Natural killer cell (primary cell): Measurements from ENCODE around the gene WNK1. TPM values are rescaled to one million over a fixed set of nuclear protein-coding genes. Genes with fewer than 3 reads are reported as not detected.

ENCODE experiments used
- ATAC-seq, 3 donors: fragments of 150-1000 bp in 2 of 3; fragments of 200-7000 bp in 1 of 3; cut with Tn5 transposase; 1 replicate in 1 of 3; 2 replicates in 2 of 3; pipeline ENCODE4 v1.10.0; 2021; ENCODE audit warnings: mild to moderate bottlenecking in 2 of 3, moderate library complexity in 2 of 3
- DNase-seq, 2 donors: peaks; one replicate each; pipeline versions ENCODE4 v3.0.0 to v3.0.0-alpha.2; 2013 to 2021; ENCODE audit warnings: mixed read lengths in 1 of 2
- H3K27ac ChIP-seq: one replicate; pipeline ENCODE4 v1.5.1; 2013; ENCODE audit warnings: mild to moderate bottlenecking, low read length
- H3K27me3 ChIP-seq: one replicate; pipeline ENCODE4 v1.6.1; 2013; ENCODE audit warnings: low read length; ENCODE audit not compliant: control insufficient read depth, insufficient read depth
- H3K36me3 ChIP-seq: one replicate; pipeline ENCODE4 v1.6.1; 2013; ENCODE audit warnings: low read length; ENCODE audit not compliant: control insufficient read depth, insufficient read depth
- H3K4me1 ChIP-seq: one replicate; pipeline ENCODE4 v1.6.1; 2013; ENCODE audit warnings: low read length; ENCODE audit not compliant: control insufficient read depth, insufficient read depth
- H3K4me3 ChIP-seq: one replicate; pipeline ENCODE4 v1.5.1; 2013; ENCODE audit warnings: low read length
- H3K9me3 ChIP-seq: one replicate; pipeline ENCODE4 v1.6.1; 2013; ENCODE audit warnings: low read length; ENCODE audit not compliant: control insufficient read depth, insufficient read depth
- H3K27ac Mint-ChIP-seq, 2 donors: one replicate each; pipeline ENCODE4 v1.8.0; 2022; ENCODE audit warnings: mild to moderate bottlenecking in 2 of 2, mixed read lengths in 2 of 2, moderate library complexity in 1 of 2
- H3K27me3 Mint-ChIP-seq, 2 donors: one replicate each; pipeline ENCODE4 v1.8.0; 2022; ENCODE audit warnings: low read depth in 2 of 2, mixed read lengths in 2 of 2
- H3K36me3 Mint-ChIP-seq: one replicate; pipeline ENCODE4 v1.8.0; 2022; ENCODE audit warnings: mixed read lengths
- H3K4me1 Mint-ChIP-seq, 2 donors: one replicate each; pipeline ENCODE4 v1.8.0; 2022; ENCODE audit warnings: mixed read lengths in 2 of 2
- H3K4me3 Mint-ChIP-seq: one replicate; pipeline ENCODE4 v1.8.0; 2022; ENCODE audit warnings: mild to moderate bottlenecking, moderate library complexity, mixed read lengths
- H3K9me3 Mint-ChIP-seq, 2 donors: one replicate each; pipeline ENCODE4 v1.8.0; 2022; ENCODE audit warnings: mixed read lengths in 2 of 2
- whole genome bisulfite sequencing: methylation state at CpG from one replicate; pipeline ENCODE4 v1.1.7; 2013; ENCODE audit warnings: missing lambda C conversion rate; ENCODE audit not compliant: insufficient coverage; 5-methylcytosine and 5-hydroxymethylcytosine counted together
- intact Hi-C: fragments of 100-400 bp; cut with micrococcal nuclease; formaldehyde crosslinking; loops from one replicate; pipeline ENCODE4 v1.14.2; 2022
- total RNA-seq, 4 donors: library from RNA; stranded (reverse); fragments of 120-200 nt in 1 of 4; gene quantifications; one replicate each; pipeline versions ENCODE4 v1.2.3 to v1.2.4, GENCODE V29; 2013 to 2022
- TF ChIP-seq, protein P1 (sequence below): fragments of 200-600 bp; IDR thresholded peaks from one replicate; pipeline ENCODE4 v1.8.0; 2022; ENCODE audit warnings: antibody characterized with exemption

The WNK1 gene
- total RNA-seq, 3 donors from 2014 or later (not counting 1 experiment from before 2014, with no cell fraction given) = 177 to 203 (median 192) TPM

DNA sequence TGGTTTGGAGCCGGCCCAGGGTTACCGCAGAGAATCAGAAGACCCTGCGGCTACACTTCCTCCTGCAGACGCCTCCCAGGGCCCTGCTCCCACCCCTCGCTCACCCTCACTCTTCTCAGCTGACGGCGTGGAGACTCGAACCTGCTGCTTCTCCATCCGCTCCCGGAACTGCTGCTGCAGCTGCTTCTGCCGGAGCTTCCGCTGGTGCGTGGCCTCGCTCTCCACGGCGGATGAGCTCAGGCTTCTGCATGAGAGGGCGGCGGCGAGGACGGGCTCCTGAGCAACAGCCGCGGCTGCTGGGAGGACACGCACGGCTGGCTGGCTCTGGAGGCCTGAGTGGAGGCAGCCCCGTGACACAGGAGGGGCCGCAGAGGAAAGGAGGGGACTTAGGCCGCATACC lies 163.9 kb downstream of the WNK1 start:
- no peaks in the 10 kb centered on the region for H3K36me3 Mint-ChIP-seq
- ATAC-seq = peak in 1 of 3 donors; percentile 48
- DNase-seq = peak in 1 of 2 donors; percentile 22
- no peaks in the 10 kb centered on the region for H3K9me3 Mint-ChIP-seq
- intact Hi-C loops = no loop called here
- no peak overlapping the region for H3K27ac ChIP-seq
- peak overlapping the region; percentile 77 for H3K4me3 Mint-ChIP-seq
- H3K4me1 ChIP-seq = peaks cover 19% of the 10 kb centered on the region
- H3K9me3 ChIP-seq = no peaks in the 10 kb centered on the region
- WGBS = 79% methylated on average over 27 of the region's 27 CpGs
- peaks cover 47% of the 10 kb centered on the region for H3K36me3 ChIP-seq
- peak overlapping the region; percentile 77 to 82 for H3K27ac Mint-ChIP-seq
- H3K4me3 ChIP-seq = no peak overlapping the region
- TF ChIP-seq, protein P1, sequence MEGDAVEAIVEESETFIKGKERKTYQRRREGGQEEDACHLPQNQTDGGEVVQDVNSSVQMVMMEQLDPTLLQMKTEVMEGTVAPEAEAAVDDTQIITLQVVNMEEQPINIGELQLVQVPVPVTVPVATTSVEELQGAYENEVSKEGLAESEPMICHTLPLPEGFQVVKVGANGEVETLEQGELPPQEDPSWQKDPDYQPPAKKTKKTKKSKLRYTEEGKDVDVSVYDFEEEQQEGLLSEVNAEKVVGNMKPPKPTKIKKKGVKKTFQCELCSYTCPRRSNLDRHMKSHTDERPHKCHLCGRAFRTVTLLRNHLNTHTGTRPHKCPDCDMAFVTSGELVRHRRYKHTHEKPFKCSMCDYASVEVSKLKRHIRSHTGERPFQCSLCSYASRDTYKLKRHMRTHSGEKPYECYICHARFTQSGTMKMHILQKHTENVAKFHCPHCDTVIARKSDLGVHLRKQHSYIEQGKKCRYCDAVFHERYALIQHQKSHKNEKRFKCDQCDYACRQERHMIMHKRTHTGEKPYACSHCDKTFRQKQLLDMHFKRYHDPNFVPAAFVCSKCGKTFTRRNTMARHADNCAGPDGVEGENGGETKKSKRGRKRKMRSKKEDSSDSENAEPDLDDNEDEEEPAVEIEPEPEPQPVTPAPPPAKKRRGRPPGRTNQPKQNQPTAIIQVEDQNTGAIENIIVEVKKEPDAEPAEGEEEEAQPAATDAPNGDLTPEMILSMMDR = no peak
- peaks cover 21 to 31% of the 10 kb centered on the region in 2 donors for H3K4me1 Mint-ChIP-seq
- H3K27me3 ChIP-seq = no peaks in the 10 kb centered on the region
- no peaks in the 10 kb centered on the region for H3K27me3 Mint-ChIP-seq

DNA sequence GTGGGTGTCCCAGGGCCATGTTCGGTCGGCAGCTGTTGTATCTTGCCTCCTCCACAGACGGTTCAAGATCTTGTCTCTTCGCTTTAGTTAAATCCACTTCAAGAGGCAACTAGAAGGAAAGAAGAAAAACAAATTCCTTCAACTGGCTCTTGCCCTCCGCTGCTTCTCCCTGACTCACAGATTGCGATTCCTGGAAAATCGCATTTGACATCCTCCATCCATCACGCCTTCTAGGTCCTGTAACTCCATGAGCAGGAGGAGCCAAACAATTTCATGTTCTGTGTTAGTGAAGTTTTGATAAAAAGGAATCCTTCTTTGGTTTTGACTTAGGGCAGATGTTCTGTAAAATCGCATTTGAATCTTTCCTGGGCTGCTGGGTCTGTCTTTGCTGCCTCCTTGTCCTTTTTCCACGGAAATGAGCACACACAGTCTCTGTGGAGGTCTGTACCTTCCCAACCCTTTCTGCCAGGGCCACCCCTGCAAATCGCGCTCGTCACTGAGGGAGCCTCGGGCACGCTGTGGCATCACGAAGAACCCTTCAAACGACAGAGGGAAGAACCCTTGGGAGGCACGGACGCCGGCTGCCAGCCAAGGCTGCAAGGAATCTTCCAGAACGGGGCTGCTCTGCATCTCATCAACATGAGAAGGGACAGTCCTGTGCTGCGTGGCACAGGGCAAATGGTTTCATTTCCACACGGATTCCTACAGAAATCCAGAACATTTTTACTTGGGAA lies 164.5 kb downstream of the WNK1 start:
- ATAC-seq (no peak), DNase-seq (no peak)
- Histone ChIP-seq H3K27ac (no peak overlapping the region), H3K4me3 (no peak overlapping the region), H3K4me1 (peaks cover 19% of the 10 kb centered on the region), H3K27me3 (no peaks in the 10 kb centered on the region), H3K9me3 (no peaks in the 10 kb centered on the region), H3K36me3 (peaks cover 46% of the 10 kb centered on the region)
- TF ChIP-seq, protein P1 = no peak
- Mint-ChIP-seq H3K36me3 (no peaks in the 10 kb centered on the region), H3K27me3 (no peaks in the 10 kb centered on the region), H3K27ac (peak overlapping the region; percentile 77 to 82), H3K9me3 (no peaks in the 10 kb centered on the region), H3K4me3 (peak overlapping the region; percentile 61), H3K4me1 (peaks cover 21 to 31% of the 10 kb centered on the region in 2 donors)
- 97% methylated on average over 23 of the region's 23 CpGs for WGBS
- intact Hi-C loops = no loop called here

DNA sequence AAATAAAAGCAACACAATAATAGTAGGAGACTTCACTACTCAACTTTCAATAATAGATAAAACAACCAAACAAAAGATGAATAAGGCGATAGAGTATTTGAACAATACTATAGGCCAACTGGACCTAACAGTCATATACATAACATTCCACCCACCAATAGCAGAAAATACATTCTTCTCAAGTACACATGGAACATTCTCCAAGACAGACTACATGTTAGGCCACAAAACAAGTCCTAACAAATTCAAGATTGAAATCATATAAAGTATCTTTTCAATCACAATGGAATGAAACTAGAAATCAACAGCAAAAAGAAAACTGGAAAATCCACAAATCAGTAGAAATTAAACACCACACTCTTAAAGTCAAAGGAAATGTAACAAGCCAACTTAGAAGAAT lies 168.3 kb downstream of the WNK1 start:
- H3K27ac Mint-ChIP-seq = peak overlapping the region in 1 of 2 donors; percentile 30
- Histone ChIP-seq H3K27me3 (no peaks in the 10 kb centered on the region), H3K4me3 (no peak overlapping the region), H3K36me3 (peaks cover 29% of the 10 kb centered on the region), H3K27ac (no peak overlapping the region), H3K9me3 (no peaks in the 10 kb centered on the region), H3K4me1 (peaks cover 5% of the 10 kb centered on the region)
- H3K27me3 Mint-ChIP-seq = no peaks in the 10 kb centered on the region
- 100% methylated on average over 1 of the region's 1 CpG for WGBS
- H3K4me3 Mint-ChIP-seq = no peak overlapping the region
- no peaks in the 10 kb centered on the region for H3K9me3 Mint-ChIP-seq
- TF ChIP-seq, protein P1 = no peak
- no peak for DNase-seq
- no peak for ATAC-seq
- no peaks in the 10 kb centered on the region for H3K36me3 Mint-ChIP-seq
- intact Hi-C loops = no loop called here
- peaks cover 11 to 12% of the 10 kb centered on the region in 2 donors for H3K4me1 Mint-ChIP-seq

DNA sequence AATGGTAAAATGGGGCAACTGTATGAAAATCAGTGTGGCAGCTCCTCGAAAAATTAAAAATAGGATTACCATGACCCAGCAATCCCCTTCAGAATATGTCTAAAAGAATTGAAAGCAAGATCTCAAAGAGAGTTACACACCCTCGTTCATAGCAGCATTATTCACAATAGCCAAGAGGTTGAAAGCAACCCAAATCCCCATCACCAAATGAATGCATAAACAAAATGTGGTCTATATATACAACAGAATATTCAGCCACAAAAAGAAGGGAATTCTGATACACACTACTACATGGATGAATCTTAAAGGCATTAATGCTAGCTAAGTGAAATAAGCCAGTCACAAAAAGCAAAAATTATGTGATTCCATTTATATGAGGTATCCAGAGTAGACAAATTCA lies 169.9 kb downstream of the WNK1 start:
- DNase-seq = no peak
- no peak for ATAC-seq
- Histone ChIP-seq H3K27ac (no peak overlapping the region), H3K4me3 (no peak overlapping the region), H3K4me1 (no peaks in the 10 kb centered on the region), H3K9me3 (no peaks in the 10 kb centered on the region), H3K36me3 (peaks cover 28% of the 10 kb centered on the region), H3K27me3 (no peaks in the 10 kb centered on the region)
- no peaks in the 10 kb centered on the region for H3K4me1 Mint-ChIP-seq
- no peak overlapping the region for H3K4me3 Mint-ChIP-seq
- whole genome bisulfite sequencing = 79% methylated on average over 1 of the region's 2 CpGs
- intact Hi-C loops = no loop called here
- H3K27me3 Mint-ChIP-seq = no peaks in the 10 kb centered on the region
- H3K27ac Mint-ChIP-seq = no peak overlapping the region
- no peaks in the 10 kb centered on the region for H3K9me3 Mint-ChIP-seq
- TF ChIP-seq, protein P1 = no peak
- H3K36me3 Mint-ChIP-seq = no peaks in the 10 kb centered on the region
